Tibial nerve (tissue), 4 donors: ENCODE measurements around the gene CRYBB1. TPM values are rescaled to one million over a fixed set of nuclear protein-coding genes. Genes with fewer than 3 reads are reported as not detected.
A peak's percentile ranks its signal among the peaks of the same experiment; 100 is the strongest.

ENCODE experiments used
- DNase-seq, 2 donors: peaks; one replicate each; pipeline ENCODE4 v3.0.0-alpha.2; 2019; ENCODE audit warnings: low spot score in 2 of 2
- H3K27ac ChIP-seq, 4 donors: fragments of 200-600 bp; sonication (generic) in 3 of 4; one replicate each; pipeline ENCODE4 v1.5.1; 2017 to 2019; ENCODE audit warnings: mild to moderate bottlenecking in 1 of 4
- H3K27me3 ChIP-seq, 2 donors: fragments of 200-600 bp; sonication (generic) in 1 of 2; one replicate each; pipeline versions ENCODE4 v1.5.1 to v1.6.0; 2017 to 2019
- H3K36me3 ChIP-seq, 3 donors: fragments of 200-600 bp; sonication (generic); one replicate each; pipeline ENCODE4 v1.5.1; 2018 to 2019
- H3K4me1 ChIP-seq, 4 donors: fragments of 200-600 bp; sonication (generic) in 3 of 4; one replicate each; pipeline ENCODE4 v1.5.1; 2017 to 2019
- H3K4me3 ChIP-seq, 4 donors: fragments of 200-600 bp; sonication (generic) in 3 of 4; one replicate each; pipeline ENCODE4 v1.5.1; 2017 to 2019; ENCODE audit warnings: mild to moderate bottlenecking in 1 of 4, moderate library complexity in 1 of 4
- H3K9me3 ChIP-seq, 4 donors: fragments of 200-600 bp; sonication (generic) in 3 of 4; one replicate each; pipeline ENCODE4 v1.5.1; 2017 to 2019
- CTCF ChIP-seq, 5 experiments: fragments of 200-600 bp in 3 of 5; fragments of 450-650 bp in 2 of 5; sonication (generic) in 3 of 5; IDR thresholded peaks; one replicate each; pipeline ENCODE4 v1.5.1; 2016 to 2019; ENCODE audit warnings: antibody characterized with exemption in 5 of 5, mild to moderate bottlenecking in 3 of 5, moderate library complexity in 2 of 5
- EP300 ChIP-seq, 2 donors: sonication (generic); formaldehyde crosslinking; IDR thresholded peaks; one replicate each; pipeline ENCODE4 v1.6.1; 2017; ENCODE audit warnings: antibody characterized with exemption in 2 of 2, mild to moderate bottlenecking in 1 of 2
- POLR2A ChIP-seq, 2 donors: fragments of 450-650 bp; IDR thresholded peaks; one replicate each; pipeline ENCODE4 v1.6.1; 2017; ENCODE audit warnings: antibody characterized with exemption in 2 of 2, mild to moderate bottlenecking in 2 of 2, moderate library complexity in 2 of 2
- WGBS, 2 donors: methylation state at CpG; one replicate each; pipeline ENCODE4 v1.1.5; 2018; 5-methylcytosine and 5-hydroxymethylcytosine counted together
- total RNA-seq, 4 donors: library from RNA; depleted of rRNA; stranded (reverse); fragments of >200 nt; gene quantifications; one replicate each; pipeline ENCODE4 v1.1.0, GENCODE V29; 2016

Gene CRYBB1
- total RNA-seq, 4 donors from 2014 or later = 0.84 to 4.8 (median 1.8) TPM

DNA sequence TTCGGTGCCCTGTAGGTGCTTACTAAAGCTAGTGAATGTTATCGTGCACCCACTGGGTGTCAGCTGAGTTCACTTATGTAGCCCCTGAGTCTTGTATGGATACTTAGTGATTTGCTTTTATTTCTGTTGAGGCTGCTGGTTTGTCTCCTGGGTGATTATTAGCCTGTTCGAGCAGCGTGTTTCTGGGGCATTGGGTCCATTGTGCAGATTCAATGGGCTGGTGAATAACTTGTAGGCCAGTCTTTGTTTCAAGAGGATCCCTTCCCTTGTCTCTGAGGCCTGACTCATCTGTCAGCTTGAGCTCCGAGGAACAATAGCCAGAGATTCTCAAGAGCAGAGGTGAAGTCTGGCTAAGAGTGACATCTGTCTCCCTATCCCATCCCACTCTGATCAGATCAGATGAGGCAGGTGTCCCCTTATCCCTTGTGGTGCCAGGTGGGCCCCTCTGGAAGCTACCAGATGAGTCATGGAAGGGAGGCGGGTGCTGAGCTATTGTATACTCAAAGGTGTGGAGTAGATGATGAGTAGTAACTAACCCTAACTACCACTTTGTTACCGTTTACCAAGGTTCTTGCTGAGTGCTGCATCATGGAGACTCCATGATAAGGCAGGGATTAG lies 43.2 kb upstream of the CRYBB1 start:
- 71% methylated on average over 7 of the region's 7 CpGs for WGBS, 2 donors
- Histone ChIP-seq H3K27me3 (peaks cover 6 to 92% of the 10 kb centered on the region in 2 donors), H3K27ac (no peak overlapping the region), H3K36me3 (no peaks in the 10 kb centered on the region), H3K9me3 (no peaks in the 10 kb centered on the region), H3K4me3 (no peak overlapping the region), H3K4me1 (peaks cover 0 to 25% (median 19%) of the 10 kb centered on the region in 4 donors)
- TF ChIP-seq EP300 (IDR thresholded peaks at IDR 0.05) = no peak
- no peak for TF ChIP-seq CTCF (IDR thresholded peaks at IDR 0.05)
- no peak for TF ChIP-seq POLR2A (IDR thresholded peaks at IDR 0.05)
- no peak for DNase-seq

DNA sequence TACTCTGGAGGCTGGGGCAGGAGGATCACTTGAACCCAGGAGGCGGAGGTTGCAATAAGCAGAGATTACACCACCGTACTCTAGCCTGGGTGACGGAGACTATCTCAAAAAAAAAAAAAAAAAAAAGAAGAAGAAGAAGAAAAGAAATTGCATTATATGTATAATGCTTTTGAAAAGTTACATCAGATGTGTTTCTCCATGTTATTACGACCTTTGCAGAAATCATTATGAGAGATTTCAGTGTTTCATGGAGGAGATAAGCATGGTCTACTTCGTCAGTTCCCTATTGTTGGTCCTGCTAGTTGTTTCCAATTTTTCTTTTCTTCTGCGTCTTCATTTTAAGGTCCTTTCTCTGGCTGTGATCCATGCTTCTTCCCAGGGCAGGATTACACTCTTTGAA lies 42.5 kb upstream of the CRYBB1 start:
- 69 to 79% methylated on average over 6 of the region's 6 CpGs for WGBS, 2 donors
- DNase-seq = no peak
- H3K4me1 ChIP-seq = peaks cover 0 to 25% (median 19%) of the 10 kb centered on the region in 4 donors
- H3K27me3 ChIP-seq = peaks cover 6 to 96% of the 10 kb centered on the region in 2 donors
- no peak overlapping the region for H3K27ac ChIP-seq
- TF ChIP-seq CTCF (IDR thresholded peaks at IDR 0.05) = no peak
- H3K9me3 ChIP-seq = no peaks in the 10 kb centered on the region
- no peaks in the 10 kb centered on the region for H3K36me3 ChIP-seq
- H3K4me3 ChIP-seq = no peak overlapping the region

GRCh38 chr22:26658671-26659478 lies 41.0 kb upstream of the CRYBB1 start:
- DNase-seq = peak in 1 of 2 donors; percentile 16
- H3K4me3 ChIP-seq = peak overlapping the region in 3 of 4 donors; percentile 2 to 38 (median 17)
- TF ChIP-seq CTCF (IDR thresholded peaks at IDR 0.05) (no peak), POLR2A (IDR thresholded peaks at IDR 0.05) (no peak), EP300 (IDR thresholded peaks at IDR 0.05) (no peak)
- H3K4me1 ChIP-seq = peaks cover 0 to 25% (median 19%) of the 10 kb centered on the region in 4 donors
- WGBS, 2 donors = 5 to 6% methylated on average over 25 to 27 of the region's 27 CpGs
- no peaks in the 10 kb centered on the region for H3K36me3 ChIP-seq
- H3K27ac ChIP-seq = peak overlapping the region in 1 of 4 donors; percentile 14
- no peaks in the 10 kb centered on the region for H3K9me3 ChIP-seq
- peaks cover 6 to 87% of the 10 kb centered on the region in 2 donors for H3K27me3 ChIP-seq

GRCh38 chr22:26658161-26658560 lies 40.3 kb upstream of the CRYBB1 start:
- no peak for TF ChIP-seq EP300 (IDR thresholded peaks at IDR 0.05)
- no peak for TF ChIP-seq POLR2A (IDR thresholded peaks at IDR 0.05)
- no peak for TF ChIP-seq CTCF (IDR thresholded peaks at IDR 0.05)
- 3 to 8% methylated on average over 11 of the region's 11 CpGs for WGBS, 2 donors
- Histone ChIP-seq H3K27me3 (peaks cover 6 to 85% of the 10 kb centered on the region in 2 donors), H3K4me3 (peak overlapping the region in 3 of 4 donors; percentile 2 to 38 (median 17)), H3K9me3 (no peaks in the 10 kb centered on the region), H3K4me1 (peaks cover 0 to 25% (median 19%) of the 10 kb centered on the region in 4 donors), H3K27ac (no peak overlapping the region), H3K36me3 (no peaks in the 10 kb centered on the region)
- DNase-seq = no peak
